GM12878 (cell line): Measurements from ENCODE around the gene TRPT1. TPM values are rescaled to one million over a fixed set of nuclear protein-coding genes. Genes with fewer than 3 reads are reported as not detected.
A peak's percentile ranks its signal among the peaks of the same experiment; 100 is the strongest.

Source experiments
- ATAC-seq: fragments of 200-7000 bp; cut with Tn5 transposase; 3 replicates; pipeline ENCODE4 v1.9.1; 2020; ENCODE audit warnings: mild to moderate bottlenecking, moderate library complexity
- Bru-seq: library from RNA; stranded (reverse); fragments of 400-500 nt; gene quantifications from one replicate; lab custom pipeline; 2021; lab: Mats Ljungman, UMichigan
- BruChase-seq, 2 experiments: library from RNA; stranded (reverse); fragments of 400-500 nt; gene quantifications; one replicate each; lab custom pipeline; 2021; lab: Mats Ljungman, UMichigan
- BruUV-seq: library from RNA; stranded (reverse); fragments of 400-500 nt; replicated peaks from 2 replicates; lab custom pipeline; 2021; lab: Mats Ljungman, UMichigan
- CTCF ChIA-PET: fragments of 300-600 bp; sonication (Branson Sonifier 250); formaldehyde crosslinking; extraction: SDS; loops from one replicate; lab custom pipeline; 2021; ENCODE audit warnings: inconsistent platforms; lab: Yijun Ruan, JAX
- POLR2A ChIA-PET: fragments of 350-600 bp; formaldehyde crosslinking; extraction: SDS; loops from one replicate; lab custom pipeline; 2021; ENCODE audit warnings: inconsistent platforms; lab: Charles Lee
- RAD21 ChIA-PET: fragments of 300-600 bp; sonication (Branson Sonifier 250); formaldehyde crosslinking; loops from one replicate; lab custom pipeline; 2023; ENCODE audit warnings: antibody characterized with exemption; ENCODE audit not compliant: unreplicated experiment; lab: Charles Lee
- SMC1A ChIA-PET: fragments of 300-600 bp; sonication (Branson Sonifier 250); formaldehyde crosslinking; loops from one replicate; lab custom pipeline; 2023; ENCODE audit not compliant: unreplicated experiment, uncharacterized antibody; lab: Charles Lee
- DNase-seq: peaks from one replicate; pipeline ENCODE4 v3.0.0-alpha.2; 2011; ENCODE audit warnings: low read depth, low spot score
- FAIRE-seq: peaks from 3 replicates; lab custom pipeline; 2011; peaks lifted over from hg19 to GRCh38; lab: Jason Lieb, UNC
- H2AFZ ChIP-seq: 2 replicates; pipeline ENCODE4 v1.6.0; 2011; ENCODE audit warnings: low read depth, low read length, control low read depth; ENCODE audit not compliant: control insufficient read depth
- H3K27ac ChIP-seq: 2 replicates; pipeline ENCODE4 v1.5.1; 2011; ENCODE audit warnings: control low read depth; ENCODE audit not compliant: control insufficient read depth, insufficient read depth
- H3K27me3 ChIP-seq, 2 experiments: replicated peaks in 1 of 2; 2 replicates each; pipeline versions ENCODE4 v1.6.0 to v1.6.1; 2011; ENCODE audit warnings: low read length in 1 of 2; ENCODE audit not compliant: control insufficient read depth in 2 of 2, insufficient read depth in 2 of 2
- H3K36me3 ChIP-seq, 2 experiments: 2 replicates each; pipeline ENCODE4 v1.5.1; 2011; ENCODE audit warnings: low read length in 1 of 2; ENCODE audit not compliant: control insufficient read depth in 2 of 2, insufficient read depth in 2 of 2
- H3K4me1 ChIP-seq: 2 replicates; pipeline ENCODE4 v1.6.1; 2011; ENCODE audit warnings: mild to moderate bottlenecking, low read length, moderate library complexity, mixed read lengths; ENCODE audit not compliant: control insufficient read depth, insufficient read depth
- H3K4me2 ChIP-seq: 2 replicates; pipeline ENCODE4 v1.6.0; 2011; ENCODE audit warnings: control low read depth; ENCODE audit not compliant: control insufficient read depth, insufficient read depth
- H3K4me3 ChIP-seq: fragments of 200-600 bp; sonication (generic); 2 replicates; pipeline ENCODE4 v1.5.1; 2016
- H3K79me2 ChIP-seq: 2 replicates; pipeline ENCODE4 v1.6.0; 2011; ENCODE audit warnings: low read length; ENCODE audit not compliant: control insufficient read depth, insufficient read depth
- H3K9ac ChIP-seq: 2 replicates; pipeline ENCODE4 v1.8.0; 2011; ENCODE audit warnings: low read length, control low read depth, mixed read lengths; ENCODE audit not compliant: control insufficient read depth, insufficient read depth
- H3K9me3 ChIP-seq: replicated peaks from 3 replicates; pipeline ENCODE4 v1.5.1; 2011; ENCODE audit warnings: mild to moderate bottlenecking, low read length; ENCODE audit not compliant: control insufficient read depth, insufficient read depth
- H4K20me1 ChIP-seq: 2 replicates; pipeline ENCODE4 v1.6.0; 2011; ENCODE audit not compliant: control insufficient read depth, insufficient read depth
- CHD2 ChIP-seq: IDR thresholded peaks from 2 replicates; pipeline ENCODE4 v1.6.1; 2011; ENCODE audit warnings: low read depth, low read length, improper control_type of control experiment, borderline replicate concordance
- DPF2 ChIP-seq: fragments of 450-650 bp; IDR thresholded peaks from 2 replicates; pipeline ENCODE4 v1.6.1; 2017; ENCODE audit warnings: mild to moderate bottlenecking
- ELK1 ChIP-seq: IDR thresholded peaks from 2 replicates; pipeline ENCODE4 v1.6.1; 2012; ENCODE audit warnings: low read depth, low read length, improper control_type of control experiment
- FOS ChIP-seq: IDR thresholded peaks from 3 replicates; pipeline ENCODE4 v1.6.1; 2011; ENCODE audit warnings: borderline replicate concordance; ENCODE audit not compliant: insufficient read length; ENCODE audit errors: extremely low read depth
- IKZF1 ChIP-seq: fragments of 450-650 bp; conservative IDR thresholded peaks from 2 replicates; pipeline ENCODE4 v1.6.1; 2017; ENCODE audit warnings: antibody characterized with exemption, mild to moderate bottlenecking
- IKZF2 ChIP-seq, 2 experiments: fragments of 450-650 bp; IDR thresholded peaks; 2 replicates each; pipeline ENCODE4 v1.6.1; 2017; ENCODE audit warnings: mild to moderate bottlenecking in 2 of 2, moderate library complexity in 2 of 2
- MLLT1 ChIP-seq: fragments of 450-650 bp; IDR thresholded peaks from 2 replicates; pipeline ENCODE4 v1.6.1; 2016; ENCODE audit warnings: mild to moderate bottlenecking
- SMAD5 ChIP-seq: IDR thresholded peaks from 2 replicates; pipeline ENCODE4 v1.6.1; 2016; ENCODE audit warnings: antibody characterized with exemption, low read depth
- SMARCA5 ChIP-seq: fragments of 450-650 bp; IDR thresholded peaks from 2 replicates; pipeline ENCODE4 v1.6.1; 2017; ENCODE audit warnings: mild to moderate bottlenecking
- ZNF687 ChIP-seq: fragments of 450-650 bp; IDR thresholded peaks from 2 replicates; pipeline ENCODE4 v1.6.1; 2017; ENCODE audit warnings: mild to moderate bottlenecking, moderate library complexity
- WGBS: methylation state at CpG from one replicate; pipeline ENCODE4 v1.1.6; 2016; ENCODE audit warnings: low lambda C conversion rate; ENCODE audit not compliant: insufficient replicate concordance, insufficient coverage; ENCODE audit errors: missing lambda C conversion rate; 5-methylcytosine and 5-hydroxymethylcytosine counted together
- in situ Hi-C: fragments of 300-500 bp; cut with MboI; formaldehyde crosslinking; loops from 9 replicates; pipeline ENCODE4 v1.14.3; 2018; ENCODE audit warnings: mixed read lengths
- intact Hi-C: fragments of 100-400 bp; cut with micrococcal nuclease; formaldehyde crosslinking; loops from one replicate; pipeline ENCODE4 v1.14.2; 2022; ENCODE audit not compliant: unreplicated experiment
- long read RNA-seq, 2 experiments: library from polyadenylated mRNA; unstranded; transcript quantifications; one replicate each; pipeline ENCODE4 v2.0.0, GENCODE V29; 2019 to 2020
- polyA minus RNA-seq, 3 experiments: library from RNA; depleted of rRNA, polyadenylated mRNA; stranded (reverse); fragments of >200 nt; gene quantifications; 2 replicates each; pipeline ENCODE4 v1.2.3, GENCODE V29; 2011
- polyA plus RNA-seq, 11 experiments: library from polyadenylated mRNA; depleted of rRNA in 4 of 11; unstranded in 6 of 11; stranded (reverse) in 5 of 11; fragments of >200 nt; fragmentation: Nextera tagmentation in 4 of 11; fragmentation: Illumina TruSeq in 1 of 11; extraction: Ambion mirVana in 4 of 11; extraction: Trizol in 1 of 11; gene quantifications; 1 replicate in 1 of 11; 2 replicates in 10 of 11; pipeline versions ENCODE4 v1.2.1 to v1.2.3, GENCODE V29; 2011 to 2016; ENCODE audit warnings: inconsistent platforms in 2 of 11, missing spikeins in 2 of 11, low read depth in 1 of 11
- total RNA-seq, 4 experiments: library from RNA; depleted of rRNA in 3 of 4; stranded (reverse); fragments of >200 nt in 3 of 4; fragmentation: Illumina TruSeq in 1 of 4; extraction: Trizol in 1 of 4; gene quantifications; 2 replicates each; pipeline versions ENCODE4 v1.2.1 to v1.2.3, GENCODE V29; 2013 to 2021

TRPT1 gene
- total RNA-seq (2013; cell fraction: nucleolus; rRNA removed): 29.8 and 33.1 TPM in 2 replicates
- 39.0 and 43.1 TPM in 2 replicates for total RNA-seq (2014; rRNA removed)
- total RNA-seq (2014; rRNA removed; fragmentation: Illumina TruSeq; extraction: Trizol): 17.8 and 19.9 TPM in 2 replicates
- total RNA-seq (2021): 37.7 and 39.2 TPM in 2 replicates
- polyA plus RNA-seq (2011; ENCODE audit: low read depth): 51.7 TPM
- 12.1 and 23.8 TPM in 2 replicates for polyA plus RNA-seq (2011; rRNA removed)
- 46.6 and 51.8 TPM in 2 replicates for polyA plus RNA-seq (2011; cell fraction: cytosol; rRNA removed)
- 127 and 150 TPM in 2 replicates for polyA plus RNA-seq (2011; cell fraction: nucleus; rRNA removed)
- polyA plus RNA-seq (2012): 58.6 and 62.0 TPM in 2 replicates
- polyA plus RNA-seq (2014; fragmentation: Illumina TruSeq; extraction: Trizol): 13.0 and 14.3 TPM in 2 replicates
- polyA plus RNA-seq (2014; fragmentation: Nextera tagmentation; extraction: Ambion mirVana): 10 to 100 TPM in 1 of 2 experiments, 1 to 10 TPM in 1; 7.1 to 21.3 TPM
- polyA plus RNA-seq (2014; rRNA removed): 42.0 and 43.7 TPM in 2 replicates
- 10 to 100 TPM; 49.9 to 63.0 TPM for polyA plus RNA-seq (2016; fragmentation: Nextera tagmentation; extraction: Ambion mirVana)
- 17.3 and 43.3 TPM in 2 replicates for polyA minus RNA-seq (2011; rRNA and poly(A)+ RNA removed)
- 11.9 and 17.4 TPM in 2 replicates for polyA minus RNA-seq (2011; cell fraction: cytosol; rRNA and poly(A)+ RNA removed)
- 21.6 and 24.4 TPM in 2 replicates for polyA minus RNA-seq (2011; cell fraction: nucleus; rRNA and poly(A)+ RNA removed)
- percentile 66 among the genes with signal in this experiment for Bru-seq, nascent RNA
- percentile 59 among the genes with signal in this experiment for BruChase-seq, experiment 1, labeled RNA remaining after a 6-hour chase
- percentile 56 among the genes with signal in this experiment for BruChase-seq, experiment 2, labeled RNA remaining after a 2-hour chase
- long read RNA-seq, experiment 1, partial matches to known transcripts: 1 of 15 reads
- long read RNA-seq, experiment 1, other reads (novel, unspliced or antisense): 8 of 15 reads
- long read RNA-seq, experiment 2, partial matches to known transcripts: 0 of 3 reads
- long read RNA-seq, experiment 2, other reads (novel, unspliced or antisense): 3 of 3 reads

- WGBS: under 1% methylated on average over 53 of the region's 54 CpGs
- Histone ChIP-seq H3K36me3 (peaks cover 9 to 11% of the 10 kb centered on the region in 2 experiments), H3K4me3 (peak within 1 kb of the TSS; percentile 90), H4K20me1 (no peaks in the 10 kb centered on the region), H3K4me1 (peaks cover 18% of the 10 kb centered on the region), H3K9me3 (no peaks in the 10 kb centered on the region), H3K79me2 (peaks cover 36% of the 10 kb centered on the region), H3K9ac (peak within 1 kb of the TSS; percentile 98), H3K27ac (peak within 1 kb of the TSS; percentile 96), H3K27me3 (no peaks in the 10 kb centered on the region), H2AFZ (peak within 1 kb of the TSS; percentile 79), H3K4me2 (peak within 1 kb of the TSS; percentile 98)
- DNase-seq: no peak
- intact Hi-C loops: no loop called here
- ATAC-seq: peak; percentile 80
- CTCF ChIA-PET: interaction anchor here (0.5 to 5.0 kb wide), 11 partner anchors 11 to 105 kb away, joined by 3 to 59 read pairs (median 4); partner anchors contain the start of genes FERMT3 and FKBP2
- in situ Hi-C loops: loop anchor here (25.0 kb wide), 1 partner anchor 1636 kb away; the partner anchor contains the start of genes CFL1, EFEMP2 and MUS81
- POLR2A ChIA-PET: interaction anchor here (0.5 to 9.7 kb wide), 19 partner anchors 8 to 414 kb away, joined by 3 to 85 read pairs (median 5); partner anchors contain the start of genes FERMT3, FKBP2, PPP1R14B and PRDX5
- RAD21 ChIA-PET: interaction anchor here (0.8 to 3.3 kb wide), 10 partner anchors 9 to 109 kb away, joined by 3 to 34 read pairs (median 4); partner anchors contain the start of genes BAD, FERMT3, FKBP2 and PRDX5
- FAIRE-seq: peak; percentile 61
- BruUV-seq: TSS peak; percentile 82
- SMC1A ChIA-PET: interaction anchor here (0.8 to 5.4 kb wide), 7 partner anchors 13 to 76 kb away, joined by 3 to 56 read pairs (median 4); partner anchors contain the start of genes FERMT3 and FKBP2
- TF ChIP-seq SMARCA5: peak; percentile 78
- peak; percentile 71; the same call in 1 of the 2 replicates for TF ChIP-seq ELK1
- peak; percentile 49; the same call in 1 of the 2 replicates for TF ChIP-seq ZNF687
- TF ChIP-seq CHD2: no peak; the same call in 1 of the 2 replicates
- TF ChIP-seq IKZF1: peak; percentile 49
- TF ChIP-seq IKZF2 (IDR thresholded peaks at IDR 0.05): peak; percentile 37 to 44; a peak in 2 of 4 replicates
- peak; percentile 21; the same call in 1 of the 2 replicates for TF ChIP-seq SMAD5
- 0 out of 2 replicates have a peak, but pooled peaks have one; percentile 5 for TF ChIP-seq DPF2
- TF ChIP-seq MLLT1: 0 out of 2 replicates have a peak, but pooled peaks have one; percentile 21
- TF ChIP-seq FOS: no peak
Observed at GRCh38 chr11:64225608-64226506, at the start of gene TRPT1, which contains the start of gene NUDT22. TSS of gene TRPT1 (minus strand) at chr11:64226186. CDS start at chr11:64225860, 326 bp downstream. TSS of gene NUDT22 (plus strand) at chr11:64226274. CDS start at chr11:64226653, 379 bp downstream.
